Muscle layer of duodenum (tissue), 2 donors: ENCODE results near the gene GPR27.

Experiments
- H3K27ac ChIP-seq: one replicate; pipeline ENCODE4 v1.7.0; 2013; ENCODE audit warnings: mild to moderate bottlenecking, low read length
- H3K27me3 ChIP-seq: one replicate; pipeline ENCODE4 v1.7.0; 2013; ENCODE audit warnings: low read depth, mild to moderate bottlenecking, control low read depth, low read length
- H3K36me3 ChIP-seq, 2 donors: one replicate each; pipeline ENCODE4 v1.7.0; 2013; ENCODE audit warnings: low read length in 2 of 2, control low read depth in 1 of 2, mild to moderate bottlenecking in 1 of 2; ENCODE audit not compliant: insufficient read depth in 2 of 2, control insufficient read depth in 1 of 2
- H3K4me1 ChIP-seq, 2 donors: one replicate each; pipeline ENCODE4 v1.7.0; 2013; ENCODE audit warnings: low read length in 2 of 2, mild to moderate bottlenecking in 2 of 2, control low read depth in 1 of 2, moderate library complexity in 1 of 2; ENCODE audit not compliant: insufficient read depth in 2 of 2, control insufficient read depth in 1 of 2
- H3K4me3 ChIP-seq, 2 donors: one replicate each; pipeline ENCODE4 v1.7.0; 2013; ENCODE audit warnings: low read length in 2 of 2, low read depth in 1 of 2, mild to moderate bottlenecking in 1 of 2
- H3K9me3 ChIP-seq, 2 donors: one replicate each; pipeline ENCODE4 v1.7.0; 2013; ENCODE audit warnings: low read length in 2 of 2, control low read depth in 1 of 2, mild to moderate bottlenecking in 1 of 2; ENCODE audit not compliant: control insufficient read depth in 1 of 2
- donor health status: healthy.

The GPR27 gene

DNA sequence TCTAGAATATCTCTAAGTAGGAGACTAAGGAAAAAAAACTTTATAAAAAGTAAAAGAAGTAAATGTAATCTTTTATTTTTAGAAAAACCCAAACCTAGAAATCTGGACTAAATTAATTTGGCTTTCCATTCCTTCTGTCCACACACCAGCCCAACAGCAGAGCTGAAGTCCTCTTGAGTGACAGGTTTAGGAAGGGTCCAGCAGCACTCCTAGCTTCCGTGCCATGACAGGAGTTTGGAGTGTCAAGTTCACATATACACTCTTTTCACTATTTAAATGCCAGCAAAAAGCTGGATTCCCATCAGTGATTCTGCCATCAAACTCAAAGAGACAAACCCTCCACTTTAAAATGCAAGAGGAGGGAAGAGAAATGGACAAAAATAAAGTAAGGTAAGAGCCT lies 18.2 kb downstream of the GPR27 start:
- H3K9me3 ChIP-seq = no peaks in the 10 kb centered on the region
- H3K27ac ChIP-seq = no peak overlapping the region
- no peaks in the 10 kb centered on the region for H3K4me1 ChIP-seq
- no peaks in the 10 kb centered on the region for H3K27me3 ChIP-seq
- no peak overlapping the region for H3K4me3 ChIP-seq
- no peaks in the 10 kb centered on the region for H3K36me3 ChIP-seq

DNA sequence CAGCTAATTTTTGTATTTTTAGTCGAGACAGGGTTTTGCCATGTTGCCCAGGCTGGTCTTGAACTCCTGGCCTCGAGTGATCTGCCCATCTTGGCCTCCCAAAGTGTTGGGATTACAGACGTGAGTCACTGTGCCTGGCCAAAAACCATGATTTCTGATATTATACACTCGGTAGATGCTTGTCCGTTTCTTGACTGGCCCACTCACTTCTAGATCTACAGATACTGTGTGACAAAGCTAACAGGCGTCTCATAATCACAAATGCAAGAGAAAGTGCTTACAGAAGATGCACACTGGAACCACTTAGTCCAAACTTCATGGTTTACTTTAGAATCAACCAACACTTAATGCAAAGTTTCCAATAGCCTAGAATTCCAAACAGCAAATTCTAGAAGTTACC lies 22.9 kb downstream of the GPR27 start:
- Histone ChIP-seq H3K9me3 (no peaks in the 10 kb centered on the region), H3K36me3 (no peaks in the 10 kb centered on the region), H3K4me1 (no peaks in the 10 kb centered on the region), H3K4me3 (no peak overlapping the region), H3K27me3 (peaks cover 15% of the 10 kb centered on the region), H3K27ac (no peak overlapping the region)

DNA sequence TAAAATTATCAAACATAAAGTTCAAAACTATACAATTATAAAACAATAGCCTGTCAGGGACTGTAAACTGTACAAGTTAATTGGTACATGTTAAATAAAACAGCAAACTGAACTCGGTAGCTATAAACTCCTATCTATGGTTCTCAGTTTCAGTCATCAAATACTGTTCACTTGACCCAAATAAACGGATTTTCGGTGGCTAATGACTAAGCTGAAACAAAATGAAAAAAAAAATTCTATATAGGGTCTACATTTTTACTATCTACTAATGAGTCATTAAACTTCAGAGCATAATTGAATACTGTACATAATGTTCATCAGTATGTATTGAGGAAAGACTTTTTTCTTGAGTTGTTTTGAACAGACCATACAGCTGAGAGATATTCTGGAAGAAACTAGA lies 24.7 kb downstream of the GPR27 start:
- Histone ChIP-seq H3K36me3 (no peaks in the 10 kb centered on the region), H3K27me3 (peaks cover 30% of the 10 kb centered on the region), H3K4me1 (no peaks in the 10 kb centered on the region), H3K9me3 (no peaks in the 10 kb centered on the region), H3K4me3 (no peak overlapping the region), H3K27ac (no peak overlapping the region)

DNA sequence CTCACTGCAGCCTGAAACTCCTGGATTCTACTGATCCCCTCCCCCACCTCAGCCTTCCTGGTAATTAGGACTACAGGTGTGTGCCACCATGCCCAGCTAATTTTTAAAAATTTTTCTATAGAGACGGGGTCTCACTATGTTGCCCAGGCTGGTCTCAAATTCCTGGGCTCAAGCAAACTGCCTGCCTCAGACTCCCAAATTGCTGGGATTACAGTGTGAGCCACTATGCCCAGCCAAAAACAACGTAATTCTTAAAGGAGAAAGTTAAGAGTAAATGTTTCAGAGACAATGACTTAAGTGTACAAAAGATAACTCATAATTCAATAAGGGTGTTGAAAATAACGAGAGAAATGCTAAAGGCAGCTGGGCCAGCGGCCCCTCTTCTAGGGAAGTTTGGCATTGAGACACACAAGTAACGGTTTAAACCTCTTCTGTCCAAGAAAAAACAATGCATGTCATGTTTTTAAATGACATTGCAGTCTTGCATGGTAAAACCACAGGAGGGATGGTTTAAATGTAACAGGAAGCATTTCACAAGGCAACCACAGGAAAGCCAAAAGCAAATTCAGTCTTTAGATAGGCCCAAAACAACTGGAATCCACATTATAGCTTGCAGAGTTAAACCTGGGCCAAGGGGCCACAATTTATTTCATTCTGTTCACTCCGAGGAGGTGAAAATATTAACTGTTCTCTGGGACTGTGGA lies 26.2 kb downstream of the GPR27 start:
- Histone ChIP-seq H3K4me1 (peaks cover 0 to 9% of the 10 kb centered on the region in 2 donors), H3K4me3 (no peak overlapping the region), H3K27ac (no peak overlapping the region), H3K9me3 (no peaks in the 10 kb centered on the region), H3K27me3 (peaks cover 42% of the 10 kb centered on the region), H3K36me3 (no peaks in the 10 kb centered on the region)

DNA sequence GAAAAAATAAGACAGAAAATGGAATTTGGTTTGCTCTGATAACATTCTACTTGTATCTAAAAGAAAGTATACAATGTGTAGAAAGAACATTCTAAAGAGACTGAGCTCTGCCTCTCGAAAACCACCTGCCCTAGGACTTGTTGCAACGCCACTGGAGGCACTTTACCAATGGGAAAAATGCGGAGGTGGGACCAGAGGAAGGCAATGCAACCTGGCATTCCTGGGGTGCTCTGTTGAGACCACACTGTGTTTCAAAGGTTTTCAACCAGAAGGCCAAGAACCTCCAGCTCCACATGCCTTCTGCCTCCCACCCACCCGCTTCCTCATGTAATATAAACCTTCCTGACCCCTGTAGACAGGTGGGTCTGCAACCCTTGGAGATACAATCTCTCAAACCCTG lies 26.8 kb downstream of the GPR27 start:
- H3K36me3 ChIP-seq = no peaks in the 10 kb centered on the region
- no peak overlapping the region for H3K4me3 ChIP-seq
- H3K9me3 ChIP-seq = no peaks in the 10 kb centered on the region
- H3K27me3 ChIP-seq = peaks cover 44% of the 10 kb centered on the region
- H3K27ac ChIP-seq = no peak overlapping the region
- H3K4me1 ChIP-seq = peaks cover 0 to 10% of the 10 kb centered on the region in 2 donors

DNA sequence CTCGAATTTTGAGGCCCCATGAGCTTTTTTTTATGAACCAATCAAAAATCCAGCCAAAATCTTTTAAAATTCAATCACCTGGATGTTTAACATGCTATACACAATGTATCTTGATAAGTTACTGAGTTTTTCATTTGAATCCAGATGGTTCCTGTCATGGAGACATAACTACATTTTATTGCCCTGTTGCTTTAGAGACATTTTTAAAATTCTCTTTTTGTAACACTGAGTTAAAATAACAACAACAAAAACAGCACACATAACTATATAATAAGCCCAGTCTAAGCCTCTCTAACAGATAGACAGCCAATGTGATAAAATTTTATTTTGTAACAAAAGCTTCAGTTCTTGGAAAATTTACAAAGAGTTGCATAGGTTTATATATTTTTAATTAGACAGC lies 29.5 kb downstream of the GPR27 start:
- peaks cover 55% of the 10 kb centered on the region for H3K27me3 ChIP-seq
- peaks cover 0 to 10% of the 10 kb centered on the region in 2 donors for H3K4me1 ChIP-seq
- H3K9me3 ChIP-seq = no peaks in the 10 kb centered on the region
- H3K4me3 ChIP-seq = no peak overlapping the region
- no peak overlapping the region for H3K27ac ChIP-seq
- H3K36me3 ChIP-seq = no peaks in the 10 kb centered on the region

DNA sequence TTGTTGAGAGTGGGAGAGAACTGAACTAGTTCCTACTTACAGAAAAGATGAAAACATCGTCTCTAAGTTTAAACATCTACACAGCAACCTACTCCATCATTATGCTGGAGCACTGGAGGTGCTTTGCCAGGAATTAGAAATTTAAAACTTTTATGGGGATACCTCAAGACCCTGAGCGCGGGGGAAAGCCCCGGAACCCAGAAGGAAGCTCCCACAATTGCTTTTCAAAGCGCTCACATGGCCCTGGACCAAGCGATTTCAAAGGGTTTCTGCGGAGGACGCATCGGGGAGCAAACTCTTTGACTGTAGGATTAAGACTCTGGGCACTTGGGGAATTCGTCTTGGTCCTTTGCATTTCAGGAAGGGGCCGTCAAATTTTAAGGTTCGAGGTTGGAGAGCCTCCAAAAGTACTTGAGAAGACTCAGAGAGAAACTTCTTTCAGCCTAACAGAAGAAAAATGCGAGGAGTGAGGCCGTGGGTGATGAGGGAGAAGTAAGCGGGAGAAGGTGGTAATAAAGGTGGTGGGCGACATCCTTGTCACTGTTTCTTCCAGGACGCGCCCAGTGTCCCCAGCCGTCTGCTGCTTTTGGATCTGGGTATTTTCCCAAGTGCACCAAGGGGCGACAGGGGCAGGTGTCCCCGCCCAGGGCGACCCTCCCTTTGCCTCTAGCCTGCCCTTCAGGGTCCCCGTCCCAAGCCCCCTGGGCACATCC lies 30.7 kb downstream of the GPR27 start:
- H3K4me1 ChIP-seq = peaks cover 0 to 10% of the 10 kb centered on the region in 2 donors
- no peaks in the 10 kb centered on the region for H3K36me3 ChIP-seq
- H3K27ac ChIP-seq = no peak overlapping the region
- peaks cover 55% of the 10 kb centered on the region for H3K27me3 ChIP-seq
- H3K9me3 ChIP-seq = no peaks in the 10 kb centered on the region
- H3K4me3 ChIP-seq = peak overlapping the region in 1 of 2 donors; percentile 46

DNA sequence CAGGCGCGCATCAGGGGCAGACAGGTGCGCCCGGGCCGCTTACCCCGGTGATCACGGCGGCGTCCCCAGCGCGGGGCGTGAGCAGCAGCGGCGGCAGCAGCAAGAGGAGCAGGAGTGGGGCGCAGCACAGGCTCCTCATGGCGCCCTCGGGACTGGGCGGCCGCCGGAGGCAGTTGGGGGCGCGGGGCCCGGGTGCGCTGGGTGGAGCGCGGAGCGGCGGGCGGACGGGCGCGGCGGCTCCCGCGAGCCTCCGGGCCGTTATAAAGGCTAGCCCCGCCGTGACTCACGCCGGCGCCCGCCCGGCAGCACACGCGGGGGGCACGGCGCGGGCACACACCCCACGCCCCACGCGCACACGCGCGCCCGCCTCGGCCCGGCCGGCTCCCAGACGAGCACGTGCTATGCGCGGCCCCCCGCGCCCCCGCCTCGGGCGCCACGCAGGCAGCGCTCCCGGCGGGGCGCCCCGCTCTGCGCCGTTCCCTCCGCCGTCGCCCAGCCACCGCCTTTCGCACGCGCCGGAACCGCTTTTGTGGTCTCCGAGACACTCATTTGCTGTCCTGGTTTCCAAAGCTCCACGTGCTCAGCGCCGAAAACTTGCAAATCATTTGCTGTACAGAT lies 31.4 kb downstream of the GPR27 start, which contains the start of gene PROK2:
Gene PROK2, minus strand, starts transcription at position 235 of the 618 bp plus-strand sequence. Its CDS starts 96 bp downstream, at position 139.
- Histone ChIP-seq H3K4me1 (peaks cover 0 to 10% of the 10 kb centered on the region in 2 donors), H3K27me3 (peaks cover 50% of the 10 kb centered on the region), H3K36me3 (no peaks in the 10 kb centered on the region), H3K4me3 (peak within 1 kb of the TSS in 1 of 2 donors; percentile 46), H3K9me3 (no peaks in the 10 kb centered on the region), H3K27ac (no peak within 1 kb of the TSS)

DNA sequence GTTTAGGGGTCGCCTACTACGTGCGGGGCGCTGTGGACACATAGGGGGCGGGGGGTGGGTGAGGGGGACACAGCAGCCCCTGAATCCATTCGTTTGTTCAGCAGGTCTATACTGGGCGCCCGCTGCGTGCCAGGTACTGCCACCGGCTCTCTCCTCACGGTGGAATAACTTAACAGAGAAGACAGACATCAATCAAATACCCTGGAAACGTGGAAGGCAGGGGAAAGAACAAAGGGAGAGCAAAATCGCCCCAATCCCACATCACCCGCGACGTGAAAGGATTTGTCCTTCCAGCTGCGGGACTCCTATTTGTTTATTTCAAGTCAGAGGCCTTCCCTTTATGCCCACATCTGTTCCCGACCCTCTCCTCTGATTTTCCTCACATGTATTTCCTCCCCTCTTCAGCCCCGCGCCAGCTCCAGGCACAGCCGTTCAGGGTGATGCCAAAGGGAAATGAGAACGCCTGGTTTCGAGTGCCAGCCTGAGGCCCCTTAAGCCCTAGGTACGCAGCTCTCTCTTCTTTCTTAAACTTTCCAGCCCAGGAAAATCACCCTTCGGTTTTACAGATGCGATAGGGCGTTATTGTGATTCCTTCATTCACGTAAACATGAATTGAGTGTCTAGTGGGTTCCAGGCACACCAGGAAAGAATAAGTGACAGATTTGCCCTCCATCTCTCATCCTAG lies 32.0 kb downstream of the GPR27 start:
- H3K27me3 ChIP-seq = peaks cover 45% of the 10 kb centered on the region
- no peaks in the 10 kb centered on the region for H3K9me3 ChIP-seq
- H3K4me3 ChIP-seq = peak overlapping the region in 1 of 2 donors; percentile 39
- peaks cover 0 to 10% of the 10 kb centered on the region in 2 donors for H3K4me1 ChIP-seq
- H3K27ac ChIP-seq = no peak overlapping the region
- H3K36me3 ChIP-seq = no peaks in the 10 kb centered on the region

DNA sequence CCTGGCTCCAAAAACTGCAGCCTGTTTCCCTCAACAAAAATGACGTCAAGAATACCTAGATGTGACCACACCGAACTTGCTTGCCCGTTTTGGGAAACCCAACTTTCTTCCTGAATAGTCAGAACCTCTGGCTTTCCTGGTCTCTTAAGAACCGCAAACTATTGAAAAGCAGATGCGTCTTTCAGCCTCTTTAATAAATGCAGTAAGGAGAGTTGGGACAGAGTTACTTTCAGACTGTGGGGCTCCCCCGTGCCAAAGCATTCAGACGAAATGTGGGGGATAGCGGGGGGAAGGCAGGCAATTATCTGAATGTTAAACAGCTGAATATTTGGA lies 32.5 kb downstream of the GPR27 start:
- Histone ChIP-seq H3K36me3 (no peaks in the 10 kb centered on the region), H3K4me3 (peak overlapping the region in 1 of 2 donors; percentile 39), H3K27me3 (peaks cover 43% of the 10 kb centered on the region), H3K27ac (no peak overlapping the region), H3K9me3 (no peaks in the 10 kb centered on the region), H3K4me1 (peaks cover 0 to 10% of the 10 kb centered on the region in 2 donors)

DNA sequence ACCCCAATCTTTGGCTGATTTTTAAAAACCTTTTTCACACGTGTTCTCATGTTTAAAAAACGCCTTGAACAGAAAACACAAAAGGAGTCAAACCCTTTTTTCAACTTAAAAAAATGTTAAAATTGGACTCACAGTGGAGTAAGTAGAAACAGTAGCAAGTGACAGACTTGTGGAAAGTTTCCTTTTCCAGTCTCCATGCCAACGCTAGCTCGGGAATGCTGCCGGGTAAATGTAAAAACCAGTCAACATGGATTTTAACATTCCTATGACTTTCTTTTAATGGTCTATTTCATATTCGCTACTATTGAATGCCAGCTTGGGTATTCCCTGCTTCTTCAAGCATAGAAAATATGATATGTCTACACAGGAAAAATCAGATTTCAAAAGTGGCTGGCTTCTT lies 32.9 kb downstream of the GPR27 start:
- H3K27me3 ChIP-seq = peaks cover 40% of the 10 kb centered on the region
- H3K27ac ChIP-seq = no peak overlapping the region
- H3K36me3 ChIP-seq = no peaks in the 10 kb centered on the region
- no peaks in the 10 kb centered on the region for H3K9me3 ChIP-seq
- H3K4me1 ChIP-seq = peaks cover 0 to 10% of the 10 kb centered on the region in 2 donors
- no peak overlapping the region for H3K4me3 ChIP-seq
